Breast epithelium (tissue), 4 donors: Measurements from ENCODE around the gene PHACTR1. TPM values are rescaled to one million over a fixed set of nuclear protein-coding genes. Genes with fewer than 3 reads are reported as not detected.
"Not testable (repeated sequence)": the region's sequence is repeated elsewhere in the genome, so short reads cannot be mapped to it uniquely, and the experiment has no call there.

Experiments used
- DNase-seq, 2 donors: peaks; one replicate each; pipeline ENCODE4 v3.0.0-alpha.2; 2019; ENCODE audit warnings: low spot score in 2 of 2
- H3K27ac ChIP-seq, 2 donors: fragments of 200-600 bp; sonication (generic) in 1 of 2; one replicate each; pipeline ENCODE4 v1.5.1; 2016 to 2019; ENCODE audit warnings: mild to moderate bottlenecking in 1 of 2
- H3K27me3 ChIP-seq, 2 donors: fragments of 200-600 bp; sonication (generic) in 1 of 2; one replicate each; pipeline versions ENCODE4 v1.5.1 to v1.6.0; 2017 to 2019; ENCODE audit warnings: control low read depth in 1 of 2, mild to moderate bottlenecking in 1 of 2
- H3K36me3 ChIP-seq: fragments of 200-600 bp; one replicate; pipeline ENCODE4 v1.5.1; 2019
- H3K4me1 ChIP-seq, 2 donors: fragments of 200-600 bp; sonication (generic); one replicate each; pipeline ENCODE4 v1.5.1; 2016 to 2019; ENCODE audit warnings: control low read depth in 1 of 2
- H3K4me3 ChIP-seq, 3 donors: fragments of 200-600 bp; sonication (generic); 1 replicate in 2 of 3; 2 replicates in 1 of 3; pipeline ENCODE4 v1.5.1; 2016 to 2019; ENCODE audit warnings: mild to moderate bottlenecking in 3 of 3, moderate library complexity in 2 of 3
- H3K9me3 ChIP-seq, 2 donors: fragments of 200-600 bp; sonication (generic) in 1 of 2; one replicate each; pipeline ENCODE4 v1.5.1; 2016 to 2019; ENCODE audit warnings: control low read depth in 1 of 2
- POLR2A ChIP-seq: fragments of 450-650 bp; IDR thresholded peaks from one replicate; pipeline ENCODE4 v1.6.1; 2016; ENCODE audit warnings: antibody characterized with exemption, mild to moderate bottlenecking, moderate library complexity
- POLR2AphosphoS5 ChIP-seq, 3 donors: sonication (generic); formaldehyde crosslinking; IDR thresholded peaks; one replicate each; pipeline ENCODE4 v1.6.1; 2017; ENCODE audit warnings: antibody characterized with exemption in 3 of 3
- intact Hi-C: fragments of 100-400 bp; cut with DNase I; formaldehyde crosslinking; loops from one replicate; pipeline ENCODE4 v1.15.1; 2023; ENCODE audit warnings: low total_unique reads
- total RNA-seq, 3 donors: library from RNA; depleted of rRNA; stranded (reverse); fragments of >200 nt; gene quantifications; one replicate each; pipeline ENCODE4 v1.1.0, GENCODE V29; 2016
- TF ChIP-seq, protein P1 (sequence below), 3 donors: fragments of 450-650 bp; IDR thresholded peaks; one replicate each; pipeline ENCODE4 v1.5.1; 2016 to 2017; ENCODE audit warnings: antibody characterized with exemption in 3 of 3, mild to moderate bottlenecking in 3 of 3, moderate library complexity in 3 of 3

The PHACTR1 gene
- total RNA-seq, 3 donors from 2014 or later, result 4.1 to 5.6 (median 4.6) TPM

- H3K27me3 ChIP-seq, result no peaks in the 10 kb centered on the region
- no peak for DNase-seq
- no peak overlapping the region for H3K4me3 ChIP-seq
- TF ChIP-seq POLR2AphosphoS5 (IDR thresholded peaks at IDR 0.05) (no peak), POLR2A (no peak)
- TF ChIP-seq, protein P1, sequence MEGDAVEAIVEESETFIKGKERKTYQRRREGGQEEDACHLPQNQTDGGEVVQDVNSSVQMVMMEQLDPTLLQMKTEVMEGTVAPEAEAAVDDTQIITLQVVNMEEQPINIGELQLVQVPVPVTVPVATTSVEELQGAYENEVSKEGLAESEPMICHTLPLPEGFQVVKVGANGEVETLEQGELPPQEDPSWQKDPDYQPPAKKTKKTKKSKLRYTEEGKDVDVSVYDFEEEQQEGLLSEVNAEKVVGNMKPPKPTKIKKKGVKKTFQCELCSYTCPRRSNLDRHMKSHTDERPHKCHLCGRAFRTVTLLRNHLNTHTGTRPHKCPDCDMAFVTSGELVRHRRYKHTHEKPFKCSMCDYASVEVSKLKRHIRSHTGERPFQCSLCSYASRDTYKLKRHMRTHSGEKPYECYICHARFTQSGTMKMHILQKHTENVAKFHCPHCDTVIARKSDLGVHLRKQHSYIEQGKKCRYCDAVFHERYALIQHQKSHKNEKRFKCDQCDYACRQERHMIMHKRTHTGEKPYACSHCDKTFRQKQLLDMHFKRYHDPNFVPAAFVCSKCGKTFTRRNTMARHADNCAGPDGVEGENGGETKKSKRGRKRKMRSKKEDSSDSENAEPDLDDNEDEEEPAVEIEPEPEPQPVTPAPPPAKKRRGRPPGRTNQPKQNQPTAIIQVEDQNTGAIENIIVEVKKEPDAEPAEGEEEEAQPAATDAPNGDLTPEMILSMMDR (IDR thresholded peaks at IDR 0.05), result no peak
- intact Hi-C loops, result no loop called here
- H3K4me1 ChIP-seq, result no peaks in the 10 kb centered on the region
- H3K9me3 ChIP-seq, result no peaks in the 10 kb centered on the region
- H3K27ac ChIP-seq, result no peak overlapping the region
- no peaks in the 10 kb centered on the region for H3K36me3 ChIP-seq
Measured at GRCh38 chr6:13315896-13316295, 599.3 kb downstream of the PHACTR1 start.

- no peak overlapping the region for H3K4me3 ChIP-seq
- H3K9me3 ChIP-seq, result no peaks in the 10 kb centered on the region
- no peak overlapping the region for H3K27ac ChIP-seq
- no peak for TF ChIP-seq POLR2AphosphoS5 (IDR thresholded peaks at IDR 0.05)
- no peak for TF ChIP-seq POLR2A
- TF ChIP-seq, protein P1 (IDR thresholded peaks at IDR 0.05), result no peak
- H3K4me1 ChIP-seq, result no peaks in the 10 kb centered on the region
- H3K27me3 ChIP-seq, result no peaks in the 10 kb centered on the region
- intact Hi-C loops, result no loop called here
- DNase-seq, result no peak
- no peaks in the 10 kb centered on the region for H3K36me3 ChIP-seq
Measured at GRCh38 chr6:13318821-13319220, 602.3 kb downstream of the PHACTR1 start.

GRCh38 chr6:13319891-13320564 lies 603.5 kb downstream of the PHACTR1 start:
- Histone ChIP-seq H3K27me3 (no peaks in the 10 kb centered on the region), H3K36me3 (no peaks in the 10 kb centered on the region)
- intact Hi-C loops, result no loop called here

DNA sequence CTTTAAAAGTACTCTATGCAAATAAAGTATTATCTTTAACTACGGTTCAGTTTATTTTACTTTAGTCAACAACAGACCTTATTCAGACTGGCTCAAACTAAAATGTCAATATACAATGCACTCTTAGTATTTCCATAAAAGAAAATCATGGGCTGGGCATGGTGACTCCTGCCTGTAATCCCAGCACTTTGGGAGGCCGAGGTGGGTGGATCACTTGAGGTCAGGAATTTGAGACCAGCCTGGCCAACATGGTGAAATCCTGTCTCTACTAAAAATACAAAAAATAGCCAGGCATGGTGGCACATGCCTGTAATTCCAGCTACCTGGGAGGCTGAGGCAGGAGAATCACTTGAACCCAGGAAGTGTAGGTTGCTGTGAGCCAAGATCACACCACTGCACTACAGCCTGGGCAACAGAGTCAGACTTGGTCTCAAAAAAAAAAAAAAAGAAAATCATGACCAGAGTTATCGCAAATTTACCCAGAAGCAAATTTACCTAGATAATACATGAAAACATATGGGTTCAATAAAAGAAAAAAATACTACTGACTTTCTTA lies 609.5 kb downstream of the PHACTR1 start:
- DNase-seq, H3K36me3 ChIP-seq, H3K4me3 ChIP-seq, H3K27me3 ChIP-seq, H3K9me3 ChIP-seq, H3K4me1 ChIP-seq, intact Hi-C loops, H3K27ac ChIP-seq: not testable (repeated sequence)

More at GRCh38 chr6:13319891-13320564, 603.5 kb downstream of the PHACTR1 start:
- TF ChIP-seq, protein P1 (IDR thresholded peaks at IDR 0.05), result no peak
- TF ChIP-seq POLR2A (no peak), POLR2AphosphoS5 (IDR thresholded peaks at IDR 0.05) (no peak)
- no peak for DNase-seq
- Histone ChIP-seq H3K4me1 (no peaks in the 10 kb centered on the region), H3K4me3 (no peak overlapping the region), H3K9me3 (no peaks in the 10 kb centered on the region), H3K27ac (no peak overlapping the region)

GRCh38 chr6:13327691-13328075 lies 611.1 kb downstream of the PHACTR1 start:
- H3K4me1 ChIP-seq, result no peaks in the 10 kb centered on the region
- intact Hi-C loops, result no loop called here
- H3K36me3 ChIP-seq, result no peaks in the 10 kb centered on the region
- TF ChIP-seq POLR2AphosphoS5 (IDR thresholded peaks at IDR 0.05) (no peak), POLR2A (no peak)
- TF ChIP-seq, protein P1 (IDR thresholded peaks at IDR 0.05), result no peak
- no peaks in the 10 kb centered on the region for H3K9me3 ChIP-seq
- H3K4me3 ChIP-seq, result peak overlapping the region; percentile 80 to 85 (median 82)
- no peaks in the 10 kb centered on the region for H3K27me3 ChIP-seq
- no peak for DNase-seq
- H3K27ac ChIP-seq, result peak overlapping the region; percentile 94 to 95
